ENCODE results near the gene CCT6B.

The CCT6B gene

DNA sequence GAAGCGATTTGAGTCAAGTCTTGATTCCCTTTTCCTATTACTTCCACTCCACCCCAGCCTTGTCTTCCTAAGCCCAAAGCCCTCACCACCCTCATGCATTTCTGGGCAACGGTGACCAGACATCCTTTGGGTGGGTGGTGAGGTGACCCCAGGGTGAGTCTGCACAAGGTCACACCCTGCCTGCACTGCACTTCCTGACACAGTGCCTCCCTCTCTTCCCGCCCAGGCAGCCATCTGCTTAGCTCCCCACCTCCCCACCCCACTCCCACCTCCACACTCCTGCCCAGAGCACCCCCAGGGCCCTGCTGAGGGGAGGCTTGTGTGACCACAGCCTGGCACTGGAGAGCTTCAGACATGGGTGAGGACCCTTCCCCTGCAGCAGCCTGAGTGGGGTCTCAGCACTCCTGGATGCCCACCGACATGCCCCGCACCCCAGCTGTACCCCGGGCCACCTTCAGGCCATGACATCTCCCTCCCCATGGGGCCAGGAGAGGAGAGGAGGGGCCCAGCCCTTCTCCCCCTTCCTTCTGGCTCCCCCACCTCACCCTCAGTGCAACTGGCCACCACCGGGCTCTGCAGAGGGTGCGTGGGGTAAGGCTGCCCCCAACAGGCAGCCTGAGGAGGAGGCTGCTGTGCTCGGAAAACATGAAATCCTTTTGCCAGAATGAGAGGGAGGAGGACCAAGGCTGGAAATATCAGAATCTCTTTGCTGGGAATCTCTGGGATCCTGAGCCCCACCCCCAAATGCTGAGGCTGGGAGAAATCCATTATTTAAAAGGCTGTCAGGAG, 68.6 kb downstream of the CCT6B start:
- no peak for DNase-seq (ENCODE audit: low read depth in 1 of 2, low spot score in 1 of 2)

DNA sequence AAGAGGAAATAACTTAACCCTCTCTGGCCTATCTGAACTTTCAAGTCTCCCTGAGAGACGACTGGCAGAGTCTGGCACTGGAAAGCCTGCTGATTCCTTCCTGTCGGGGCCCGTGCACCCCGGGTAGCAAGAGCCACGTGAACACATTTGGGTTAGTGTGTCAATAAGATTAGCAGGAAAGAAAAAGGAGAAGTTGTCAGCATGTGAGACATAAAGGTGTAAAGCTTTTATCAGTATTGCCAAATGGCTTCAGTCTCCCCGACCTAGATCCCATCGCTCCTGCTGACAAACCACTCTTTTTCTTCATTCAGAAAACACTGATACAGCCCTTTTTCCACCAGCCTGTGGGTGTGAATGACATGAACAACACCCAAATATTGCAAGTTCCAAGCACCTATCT, 74.4 kb downstream of the CCT6B start:
- DNase-seq (ENCODE audit: low read depth in 1 of 2, low spot score in 1 of 2): no peak

DNA sequence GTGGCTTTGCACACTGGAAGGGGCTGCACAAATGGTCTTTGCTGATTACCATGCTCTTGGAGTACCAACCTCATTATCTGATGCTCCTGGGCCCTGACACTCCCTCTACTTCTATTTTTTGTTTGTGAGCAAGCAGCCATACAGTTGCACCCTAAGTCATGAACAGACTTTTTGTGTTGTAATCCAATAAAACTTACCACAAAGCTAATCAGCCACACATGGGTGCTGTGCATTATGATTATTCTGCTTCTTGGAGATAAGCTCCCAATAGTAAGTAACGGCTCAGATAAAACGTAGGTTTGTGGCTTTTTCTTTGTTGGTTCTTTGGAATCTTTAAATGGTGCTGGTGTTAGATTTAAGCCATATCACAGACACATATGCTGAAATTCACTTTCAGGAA, 76.2 kb downstream of the CCT6B start:
- DNase-seq (ENCODE audit: low read depth in 1 of 2, low spot score in 1 of 2): no peak

DNA sequence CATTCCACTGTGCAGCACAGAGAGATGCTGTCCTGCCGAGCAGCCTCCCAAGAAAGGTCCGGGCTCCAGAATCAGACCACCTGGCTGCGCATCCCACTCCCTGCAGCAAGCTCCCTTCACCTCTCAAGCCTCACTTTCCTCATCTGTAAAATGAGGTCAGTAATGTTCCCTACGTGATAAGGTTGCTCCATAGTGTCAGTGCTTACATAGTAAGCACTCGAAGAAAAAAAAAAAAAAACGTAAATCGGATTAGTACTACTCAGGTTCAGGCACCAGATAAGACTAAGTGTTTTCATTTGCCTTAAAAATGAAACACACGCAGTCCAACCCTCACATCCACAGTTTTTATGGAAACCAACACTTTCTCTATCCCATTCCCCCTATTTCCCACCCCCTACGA, 76.7 kb downstream of the CCT6B start:
- no peak for DNase-seq (ENCODE audit: low read depth in 1 of 2, low spot score in 1 of 2)

DNA sequence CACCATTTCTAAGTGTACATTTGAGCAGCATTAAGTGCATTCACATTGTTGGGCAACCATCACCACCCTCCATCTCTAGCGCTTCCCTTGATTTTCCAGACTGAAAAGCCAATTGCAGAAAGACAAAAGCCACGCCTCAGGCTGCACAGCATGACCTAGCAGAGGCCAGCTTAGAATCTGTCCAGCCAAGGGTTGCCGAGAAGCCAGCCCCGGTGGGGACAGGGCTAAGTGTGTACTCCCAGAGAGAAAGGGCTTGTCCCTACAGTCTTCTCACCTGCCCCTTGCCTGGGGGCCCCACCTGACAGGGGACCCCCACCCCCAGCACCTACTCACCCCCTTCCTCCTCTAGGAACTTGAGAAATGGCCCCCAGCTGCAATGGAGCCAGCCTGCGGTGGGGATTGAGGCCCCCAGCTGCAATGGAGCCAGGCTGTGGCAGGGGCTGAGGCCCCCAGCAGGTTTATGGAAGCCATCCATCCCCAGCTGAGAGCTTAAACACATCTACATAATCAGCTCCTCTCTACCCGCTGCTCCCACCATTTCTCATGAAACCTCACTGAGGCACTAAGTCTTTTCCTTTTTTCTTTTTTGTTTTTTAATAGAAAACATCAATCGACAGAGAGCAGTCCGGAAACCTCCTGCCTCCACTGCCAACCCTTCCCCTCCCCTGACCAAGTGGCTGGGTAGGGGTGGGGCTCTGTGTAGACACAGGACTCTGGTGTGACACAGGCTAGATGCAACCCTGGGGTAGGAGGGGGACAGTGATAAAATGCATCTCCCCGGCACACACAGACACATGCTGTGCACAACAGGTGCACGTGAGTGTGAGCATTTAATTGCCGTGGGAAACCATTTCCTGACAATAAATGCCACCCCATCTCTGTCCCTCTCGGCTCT, 77.9 kb downstream of the CCT6B start:
- DNase-seq (ENCODE audit: low read depth in 1 of 2, low spot score in 1 of 2): no peak

DNA sequence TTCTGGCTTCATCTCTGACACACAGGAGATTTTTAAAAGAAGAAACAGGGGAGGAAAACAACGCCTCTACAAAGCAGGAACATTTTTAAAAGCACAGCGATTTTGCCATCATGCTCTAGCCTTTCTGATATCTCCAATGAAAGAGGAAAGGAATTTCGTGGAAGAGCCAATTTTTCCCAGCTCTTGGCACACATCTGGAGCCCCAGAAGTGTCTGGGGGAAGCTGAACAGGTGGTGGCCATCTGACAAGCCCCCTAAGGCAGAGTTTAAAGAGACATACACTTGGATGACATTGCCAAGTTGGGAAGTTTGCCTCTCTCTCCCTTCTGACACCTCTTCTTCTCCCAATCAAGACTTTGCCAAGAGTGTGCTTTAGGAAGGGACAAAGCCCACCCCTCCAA, 82.1 kb downstream of the CCT6B start:
- no peak for DNase-seq (ENCODE audit: low read depth in 1 of 2, low spot score in 1 of 2)

All from stimulated activated CD4-positive, alpha-beta T cell treated with anti-CD3 and anti-CD28 coated beads, Interleukin-15, amount 100 ng/mL, for 1 hour (primary cell).